Fibroblast of upper back skin (primary cell): Measurements from ENCODE around the gene PTRH1.
"Not testable (repeated sequence)": the region's sequence is repeated elsewhere in the genome, so short reads cannot be mapped to it uniquely, and the experiment has no call there.

Experiments
- DNase-seq: peaks from one replicate; pipeline ENCODE4 v3.0.0-alpha.2; 2013

The PTRH1 gene

GRCh38 chr9:127715470-127716337 is at the start of gene PTRH1, which contains the start of gene TTC16:
Gene PTRH1, minus strand, starts transcription at chr9:127715663. Its CDS starts 24 bp downstream, at chr9:127715639.
Gene TTC16, plus strand, starts transcription at chr9:127716079. Its CDS starts 67 bp downstream, at chr9:127716146.
- peak; percentile 94 for DNase-seq

GRCh38 chr9:127763918-127764384 is 48.5 kb upstream of the PTRH1 start:
- DNase-seq: no peak

- DNase-seq: no peak
Measured at GRCh38 chr9:127762111-127762676, 46.7 kb upstream of the PTRH1 start.

GRCh38 chr9:127761491-127761956 is 46.1 kb upstream of the PTRH1 start:
- DNase-seq: no peak

- no peak for DNase-seq
Measured at GRCh38 chr9:127761061-127761460, 45.6 kb upstream of the PTRH1 start.

- DNase-seq: no peak
Measured at GRCh38 chr9:127758843-127759242, 43.4 kb upstream of the PTRH1 start.

- DNase-seq: not testable (repeated sequence)
Measured at GRCh38 chr9:127756776-127757175, 41.3 kb upstream of the PTRH1 start.

- DNase-seq: no peak
Measured at GRCh38 chr9:127756233-127756632, 40.8 kb upstream of the PTRH1 start.

- no peak for DNase-seq
Measured at GRCh38 chr9:127755061-127756060, 39.9 kb upstream of the PTRH1 start.

GRCh38 chr9:127754099-127755060 is 38.9 kb upstream of the PTRH1 start:
- no peak for DNase-seq

GRCh38 chr9:127753622-127754021 is 38.2 kb upstream of the PTRH1 start:
- DNase-seq: no peak

GRCh38 chr9:127753148-127753547 is 37.7 kb upstream of the PTRH1 start:
- DNase-seq: no peak

GRCh38 chr9:127751269-127752054 is 36.0 kb upstream of the PTRH1 start:
- no peak for DNase-seq

GRCh38 chr9:127749090-127749787 is 33.8 kb upstream of the PTRH1 start:
- no peak for DNase-seq

GRCh38 chr9:127746959-127747569 is 31.6 kb upstream of the PTRH1 start:
- no peak for DNase-seq

GRCh38 chr9:127744398-127745110 is 29.1 kb upstream of the PTRH1 start:
- no peak for DNase-seq

GRCh38 chr9:127742435-127743088 is 27.1 kb upstream of the PTRH1 start:
- peak; percentile 74 for DNase-seq

- DNase-seq: peak; percentile 33
Measured at GRCh38 chr9:127741831-127742434, 26.5 kb upstream of the PTRH1 start.
